ENCODE results near the gene ARID1B. TPM values are rescaled to one million over a fixed set of nuclear protein-coding genes. Genes with fewer than 3 reads are reported as not detected.
"Not testable (repeated sequence)": the region's sequence is repeated elsewhere in the genome, so short reads cannot be mapped to it uniquely, and the experiment has no call there.

Gene ARID1B
- total RNA-seq, 1 donor: 55.0 TPM

DNA sequence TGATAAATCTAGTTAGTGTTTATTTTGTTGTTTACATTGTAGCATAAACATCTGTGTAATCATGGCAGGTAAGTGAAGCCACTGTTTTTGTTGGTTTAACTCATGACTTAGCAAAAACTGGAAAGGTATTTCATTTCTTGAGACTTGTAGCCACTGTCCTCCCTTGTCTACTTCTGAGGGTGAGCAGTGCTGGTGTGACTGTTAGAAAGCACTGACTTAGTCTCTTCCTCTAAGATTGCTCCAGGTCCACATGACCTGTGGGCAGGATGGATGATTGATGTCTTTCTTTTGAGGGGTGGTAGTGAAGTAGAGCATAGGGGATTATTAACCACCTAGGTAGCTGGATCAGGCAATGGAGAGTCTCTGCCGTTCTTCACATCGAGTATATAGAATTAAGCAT lies 203.8 kb downstream of the ARID1B start:
- Histone ChIP-seq H3K4me3 (ENCODE audit: insufficient read depth, low read length) (no peak overlapping the region), H3K36me3 (ENCODE audit: insufficient read depth, low read length) (no peaks in the 10 kb centered on the region), H3K79me2 (ENCODE audit: insufficient read depth, low read length) (peaks cover 94% of the 10 kb centered on the region), H2AFZ (ENCODE audit: low read length) (no peak overlapping the region), H3K9me3 (ENCODE audit: low read depth, low read length) (no peaks in the 10 kb centered on the region), H3K4me2 (ENCODE audit: insufficient read depth, low read length) (no peak overlapping the region), H3K4me1 (ENCODE audit: insufficient read depth, low read length) (peaks cover 6% of the 10 kb centered on the region), H4K20me1 (ENCODE audit: insufficient read depth, low read length) (peaks cover 24% of the 10 kb centered on the region), H3K27me3 (ENCODE audit: insufficient read depth, low read length) (no peaks in the 10 kb centered on the region), H3K27ac (ENCODE audit: low read depth, low read length) (no peak overlapping the region)
- TF ChIP-seq, protein P1, sequence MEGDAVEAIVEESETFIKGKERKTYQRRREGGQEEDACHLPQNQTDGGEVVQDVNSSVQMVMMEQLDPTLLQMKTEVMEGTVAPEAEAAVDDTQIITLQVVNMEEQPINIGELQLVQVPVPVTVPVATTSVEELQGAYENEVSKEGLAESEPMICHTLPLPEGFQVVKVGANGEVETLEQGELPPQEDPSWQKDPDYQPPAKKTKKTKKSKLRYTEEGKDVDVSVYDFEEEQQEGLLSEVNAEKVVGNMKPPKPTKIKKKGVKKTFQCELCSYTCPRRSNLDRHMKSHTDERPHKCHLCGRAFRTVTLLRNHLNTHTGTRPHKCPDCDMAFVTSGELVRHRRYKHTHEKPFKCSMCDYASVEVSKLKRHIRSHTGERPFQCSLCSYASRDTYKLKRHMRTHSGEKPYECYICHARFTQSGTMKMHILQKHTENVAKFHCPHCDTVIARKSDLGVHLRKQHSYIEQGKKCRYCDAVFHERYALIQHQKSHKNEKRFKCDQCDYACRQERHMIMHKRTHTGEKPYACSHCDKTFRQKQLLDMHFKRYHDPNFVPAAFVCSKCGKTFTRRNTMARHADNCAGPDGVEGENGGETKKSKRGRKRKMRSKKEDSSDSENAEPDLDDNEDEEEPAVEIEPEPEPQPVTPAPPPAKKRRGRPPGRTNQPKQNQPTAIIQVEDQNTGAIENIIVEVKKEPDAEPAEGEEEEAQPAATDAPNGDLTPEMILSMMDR (IDR thresholded peaks at IDR 0.05; ENCODE audit: extremely low read depth, low read depth, low read length): no peak
- no peak for DNase-seq (ENCODE audit: insufficient read length, low spot score, missing footprints)

DNA sequence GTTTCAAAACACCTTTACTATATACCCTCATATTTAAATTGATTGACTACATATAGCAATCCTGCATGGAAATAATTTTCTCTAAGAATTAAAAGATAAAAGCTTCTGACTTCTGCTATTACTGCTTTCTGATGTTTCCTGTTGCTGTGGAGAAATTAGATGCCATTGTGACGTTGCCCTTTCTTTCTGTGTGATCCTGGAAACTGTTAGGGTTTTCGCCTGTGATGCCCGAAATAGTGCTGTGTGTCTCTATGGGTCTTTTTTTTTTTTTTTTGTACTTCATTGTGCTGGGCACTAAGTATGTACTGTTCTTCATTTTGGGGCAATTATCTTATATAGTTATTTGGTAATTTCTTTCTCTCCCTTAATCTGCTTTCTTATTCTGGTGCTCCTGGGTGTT lies 205.0 kb downstream of the ARID1B start:
- Histone ChIP-seq H3K4me2 (ENCODE audit: insufficient read depth, low read length) (no peak overlapping the region), H2AFZ (ENCODE audit: low read length) (no peak overlapping the region), H3K4me1 (ENCODE audit: insufficient read depth, low read length) (peaks cover 6% of the 10 kb centered on the region), H3K27ac (ENCODE audit: low read depth, low read length) (no peak overlapping the region), H3K36me3 (ENCODE audit: insufficient read depth, low read length) (no peaks in the 10 kb centered on the region), H3K27me3 (ENCODE audit: insufficient read depth, low read length) (no peaks in the 10 kb centered on the region), H3K79me2 (ENCODE audit: insufficient read depth, low read length) (peaks cover 96% of the 10 kb centered on the region), H3K9me3 (ENCODE audit: low read depth, low read length) (no peaks in the 10 kb centered on the region), H4K20me1 (ENCODE audit: insufficient read depth, low read length) (peaks cover 28% of the 10 kb centered on the region), H3K4me3 (ENCODE audit: insufficient read depth, low read length) (no peak overlapping the region)
- DNase-seq (ENCODE audit: insufficient read length, low spot score, missing footprints): no peak
- TF ChIP-seq, protein P1 (IDR thresholded peaks at IDR 0.05; ENCODE audit: extremely low read depth, low read depth, low read length): no peak

DNA sequence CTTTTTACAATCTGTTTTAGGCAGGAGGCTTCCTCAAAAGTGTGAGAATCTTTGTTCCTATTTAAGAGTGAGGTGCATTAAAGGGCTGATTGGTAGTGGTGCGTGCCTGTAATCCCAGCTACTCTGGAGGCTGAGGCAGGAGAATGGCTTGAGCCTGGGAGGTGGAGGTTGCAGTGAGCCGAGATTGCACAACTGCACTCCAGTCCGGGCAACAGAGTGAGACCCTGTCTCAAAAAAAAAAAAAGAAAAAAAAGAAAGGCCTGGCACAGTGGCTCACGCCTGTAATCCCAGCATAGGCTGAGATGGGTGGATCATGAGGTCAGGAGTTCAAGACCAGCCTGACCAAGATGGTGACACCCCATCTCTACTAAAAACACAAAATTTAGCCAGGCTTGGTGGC lies 205.7 kb downstream of the ARID1B start:
- DNase-seq (ENCODE audit: insufficient read length, low spot score, missing footprints); H3K27ac ChIP-seq (ENCODE audit: low read depth, low read length); H3K36me3 ChIP-seq (ENCODE audit: insufficient read depth, low read length); H3K4me2 ChIP-seq (ENCODE audit: insufficient read depth, low read length); H3K27me3 ChIP-seq (ENCODE audit: insufficient read depth, low read length); H3K9me3 ChIP-seq (ENCODE audit: low read depth, low read length); H2AFZ ChIP-seq (ENCODE audit: low read length); H3K4me3 ChIP-seq (ENCODE audit: insufficient read depth, low read length); H3K4me1 ChIP-seq (ENCODE audit: insufficient read depth, low read length): not testable (repeated sequence)
- Histone ChIP-seq H3K79me2 (ENCODE audit: insufficient read depth, low read length) (peaks cover 95% of the 10 kb centered on the region), H4K20me1 (ENCODE audit: insufficient read depth, low read length) (peaks cover 30% of the 10 kb centered on the region)

DNA sequence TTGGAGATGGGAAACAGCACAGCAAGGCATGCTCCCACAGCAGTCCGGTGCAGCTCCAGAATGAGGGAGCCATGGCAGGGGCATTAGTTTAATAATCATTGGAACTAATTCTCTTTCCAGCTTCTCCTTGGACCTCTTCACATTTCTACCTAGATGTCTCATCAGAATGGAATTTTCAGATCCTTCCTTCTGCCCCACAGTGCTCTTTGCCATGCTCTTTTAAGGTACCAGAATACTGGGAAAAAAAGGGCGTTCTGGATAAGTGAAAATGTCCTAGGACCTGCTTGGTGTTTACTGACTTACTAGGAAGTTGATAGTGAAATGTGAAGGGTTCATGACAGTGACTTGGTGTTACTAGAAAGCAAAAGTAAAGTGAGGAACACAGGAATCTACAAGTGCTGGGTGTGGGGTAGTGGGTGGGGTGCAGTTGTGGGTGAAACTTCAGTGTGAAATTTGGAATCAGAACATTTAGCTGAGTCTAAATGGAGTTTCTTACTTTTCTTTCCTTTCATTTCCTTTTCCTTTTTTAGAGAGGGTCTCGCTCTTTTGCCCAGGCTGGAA lies 207.1 kb downstream of the ARID1B start:
- peaks cover 95% of the 10 kb centered on the region for H3K79me2 ChIP-seq (ENCODE audit: insufficient read depth, low read length)
- H3K4me3 ChIP-seq (ENCODE audit: insufficient read depth, low read length): no peak overlapping the region
- no peaks in the 10 kb centered on the region for H3K9me3 ChIP-seq (ENCODE audit: low read depth, low read length)
- peaks cover 9% of the 10 kb centered on the region for H3K4me1 ChIP-seq (ENCODE audit: insufficient read depth, low read length)
- no peak overlapping the region for H3K4me2 ChIP-seq (ENCODE audit: insufficient read depth, low read length)
- H3K27me3 ChIP-seq (ENCODE audit: insufficient read depth, low read length): no peaks in the 10 kb centered on the region
- no peak for DNase-seq (ENCODE audit: insufficient read length, low spot score, missing footprints)
- TF ChIP-seq, protein P1 (IDR thresholded peaks at IDR 0.05; ENCODE audit: extremely low read depth, low read depth, low read length): no peak
- H4K20me1 ChIP-seq (ENCODE audit: insufficient read depth, low read length): peaks cover 38% of the 10 kb centered on the region
- no peak overlapping the region for H3K27ac ChIP-seq (ENCODE audit: low read depth, low read length)
- H2AFZ ChIP-seq (ENCODE audit: low read length): no peak overlapping the region
- no peaks in the 10 kb centered on the region for H3K36me3 ChIP-seq (ENCODE audit: insufficient read depth, low read length)
